GM21367 (cell line): ENCODE results near the gene ADAM10.

ENCODE experiments used
- ATAC-seq: cut with Tn5 transposase; IDR thresholded peaks from one replicate; pipeline ENCODE4 v1.9.1; 2021; ENCODE audit not compliant: unreplicated experiment

The ADAM10 gene

GRCh38 chr15:58726867-58727266 lies 22.6 kb downstream of the ADAM10 start:
- no peak for ATAC-seq

GRCh38 chr15:58724466-58724865 lies 25.0 kb downstream of the ADAM10 start:
- peak; percentile 70 for ATAC-seq

GRCh38 chr15:58717357-58717756 lies 32.1 kb downstream of the ADAM10 start:
- no peak for ATAC-seq

- ATAC-seq = no peak
These were observed 33.5 kb downstream of the ADAM10 start for GRCh38 chr15:58716027-58716426.

GRCh38 chr15:58715266-58715917 lies 34.1 kb downstream of the ADAM10 start:
- ATAC-seq = no peak

- no peak for ATAC-seq
These were observed 38.8 kb downstream of the ADAM10 start for GRCh38 chr15:58710701-58711100.

GRCh38 chr15:58707397-58707796 lies 42.1 kb downstream of the ADAM10 start:
- ATAC-seq = no peak

- no peak for ATAC-seq
These were observed 44.4 kb downstream of the ADAM10 start for GRCh38 chr15:58705105-58705504.

- no peak for ATAC-seq
These were observed 45.2 kb downstream of the ADAM10 start for GRCh38 chr15:58704155-58704865.

GRCh38 chr15:58703610-58704009 lies 45.9 kb downstream of the ADAM10 start:
- no peak for ATAC-seq

GRCh38 chr15:58702233-58702632 lies 47.3 kb downstream of the ADAM10 start:
- ATAC-seq = no peak

GRCh38 chr15:58701376-58701775 lies 48.1 kb downstream of the ADAM10 start:
- ATAC-seq = no peak

- ATAC-seq = no peak
These were observed 49.7 kb downstream of the ADAM10 start for GRCh38 chr15:58699769-58700168.

GRCh38 chr15:58698887-58699641 lies 50.4 kb downstream of the ADAM10 start:
- ATAC-seq = no peak

GRCh38 chr15:58697220-58697619 lies 52.3 kb downstream of the ADAM10 start:
- no peak for ATAC-seq

GRCh38 chr15:58696738-58697137 lies 52.8 kb downstream of the ADAM10 start:
- no peak for ATAC-seq

- ATAC-seq = no peak
These were observed 54.7 kb downstream of the ADAM10 start for GRCh38 chr15:58694641-58695398.

- no peak for ATAC-seq
These were observed 58.8 kb downstream of the ADAM10 start for GRCh38 chr15:58690703-58691102.

GRCh38 chr15:58689646-58690045 lies 59.9 kb downstream of the ADAM10 start:
- no peak for ATAC-seq

- ATAC-seq = no peak
These were observed 63.2 kb downstream of the ADAM10 start for GRCh38 chr15:58686286-58686685.

GRCh38 chr15:58684751-58685150 lies 64.8 kb downstream of the ADAM10 start:
- ATAC-seq = no peak
